GM23248 (cell line): Measurements from ENCODE around the gene TOP1. TPM values are rescaled to one million over a fixed set of nuclear protein-coding genes. Genes with fewer than 3 reads are reported as not detected.
A peak's percentile ranks its signal among the peaks of the same experiment; 100 is the strongest.

Experiments used
- DNase-seq: peaks from one replicate; pipeline ENCODE4 v3.0.0-alpha.2; 2015
- H2AFZ ChIP-seq: fragments of 200-600 bp; sonication (generic); 2 replicates; pipeline ENCODE4 v1.6.1; 2016; ENCODE audit warnings: antibody characterized with exemption
- H3F3A ChIP-seq: fragments of 200-600 bp; sonication (generic); 2 replicates; pipeline ENCODE4 v1.6.1; 2016; ENCODE audit warnings: mild to moderate bottlenecking, antibody characterized with exemption, mixed run types; ENCODE audit not compliant: insufficient read depth
- H3K27ac ChIP-seq: fragments of 200-600 bp; sonication (generic); 2 replicates; pipeline ENCODE4 v1.5.1; 2016; ENCODE audit warnings: mild to moderate bottlenecking
- H3K27me3 ChIP-seq: fragments of 200-600 bp; sonication (generic); replicated peaks from 2 replicates; pipeline ENCODE4 v1.6.1; 2016; ENCODE audit warnings: mild to moderate bottlenecking; ENCODE audit not compliant: insufficient read depth
- H3K36me3 ChIP-seq: fragments of 200-600 bp; sonication (generic); 2 replicates; pipeline ENCODE4 v1.6.1; 2016; ENCODE audit warnings: low read depth, mild to moderate bottlenecking
- H3K4me1 ChIP-seq: fragments of 200-600 bp; sonication (generic); 2 replicates; pipeline ENCODE4 v1.6.1; 2016; ENCODE audit warnings: mild to moderate bottlenecking; ENCODE audit not compliant: insufficient read depth
- H3K4me2 ChIP-seq: fragments of 200-600 bp; sonication (generic); one replicate; pipeline ENCODE4 v1.6.1; 2016; ENCODE audit warnings: mild to moderate bottlenecking; ENCODE audit not compliant: unreplicated experiment
- H3K4me3 ChIP-seq: fragments of 200-600 bp; sonication (generic); 2 replicates; pipeline ENCODE4 v1.5.1; 2016; ENCODE audit warnings: mild to moderate bottlenecking
- H3K79me2 ChIP-seq: fragments of 200-600 bp; sonication (generic); 2 replicates; pipeline ENCODE4 v1.6.1; 2016; ENCODE audit warnings: mild to moderate bottlenecking; ENCODE audit not compliant: insufficient read depth
- H3K9ac ChIP-seq: fragments of 200-600 bp; sonication (generic); 2 replicates; pipeline ENCODE4 v1.6.1; 2016; ENCODE audit warnings: mild to moderate bottlenecking
- H3K9me2 ChIP-seq: fragments of 200-600 bp; sonication (generic); 2 replicates; pipeline ENCODE4 v1.6.1; 2016; ENCODE audit warnings: mixed run types, mild to moderate bottlenecking, moderate library complexity; ENCODE audit not compliant: insufficient read depth
- H3K9me3 ChIP-seq: fragments of 200-600 bp; sonication (generic); one replicate; pipeline ENCODE4 v1.6.1; 2017; ENCODE audit warnings: low read depth
- H4K20me1 ChIP-seq: fragments of 200-600 bp; sonication (generic); 2 replicates; pipeline ENCODE4 v1.6.0; 2016; ENCODE audit not compliant: insufficient read depth
- EZH2 ChIP-seq: fragments of 200-600 bp; sonication (generic); IDR thresholded peaks from 2 replicates; pipeline ENCODE4 v1.6.1; 2018; ENCODE audit warnings: antibody characterized with exemption, mild to moderate bottlenecking; ENCODE audit not compliant: insufficient read depth, poor library complexity, severe bottlenecking
- EZH2phosphoT487 ChIP-seq: fragments of 200-600 bp; sonication (generic); IDR thresholded peaks from 2 replicates; pipeline ENCODE4 v1.6.1; 2018; ENCODE audit warnings: antibody characterized with exemption, moderate library complexity, mild to moderate bottlenecking, low read depth; ENCODE audit not compliant: insufficient read depth
- WGBS, 2 experiments: methylation state at CpG; one replicate each; pipeline ENCODE4 v1.1.6; 2015 to 2017; ENCODE audit warnings: low lambda C conversion rate in 2 of 2, low coverage in 1 of 2; ENCODE audit errors: missing lambda C conversion rate in 2 of 2; 5-methylcytosine and 5-hydroxymethylcytosine counted together
- in situ Hi-C: fragments of 300-500 bp; cut with MboI; formaldehyde crosslinking; loops from 2 replicates; pipeline ENCODE4 v1.15.0; 2020
- polyA plus RNA-seq: library from polyadenylated mRNA; unstranded; fragments of >200 nt; fragmentation: Nextera tagmentation; extraction: Ambion mirVana; gene quantifications from 2 replicates; pipeline ENCODE4 v1.2.1, GENCODE V29; 2016
- total RNA-seq: library from RNA; depleted of rRNA; stranded (reverse); fragments of >200 nt; shearing (Covaris generic); gene quantifications from 2 replicates; pipeline ENCODE4 v1.2.3, GENCODE V29; 2014

Gene TOP1
- total and polyA plus RNA-seq, 2 experiments from 2014 or later = 9.0 to 17.9 TPM

DNA sequence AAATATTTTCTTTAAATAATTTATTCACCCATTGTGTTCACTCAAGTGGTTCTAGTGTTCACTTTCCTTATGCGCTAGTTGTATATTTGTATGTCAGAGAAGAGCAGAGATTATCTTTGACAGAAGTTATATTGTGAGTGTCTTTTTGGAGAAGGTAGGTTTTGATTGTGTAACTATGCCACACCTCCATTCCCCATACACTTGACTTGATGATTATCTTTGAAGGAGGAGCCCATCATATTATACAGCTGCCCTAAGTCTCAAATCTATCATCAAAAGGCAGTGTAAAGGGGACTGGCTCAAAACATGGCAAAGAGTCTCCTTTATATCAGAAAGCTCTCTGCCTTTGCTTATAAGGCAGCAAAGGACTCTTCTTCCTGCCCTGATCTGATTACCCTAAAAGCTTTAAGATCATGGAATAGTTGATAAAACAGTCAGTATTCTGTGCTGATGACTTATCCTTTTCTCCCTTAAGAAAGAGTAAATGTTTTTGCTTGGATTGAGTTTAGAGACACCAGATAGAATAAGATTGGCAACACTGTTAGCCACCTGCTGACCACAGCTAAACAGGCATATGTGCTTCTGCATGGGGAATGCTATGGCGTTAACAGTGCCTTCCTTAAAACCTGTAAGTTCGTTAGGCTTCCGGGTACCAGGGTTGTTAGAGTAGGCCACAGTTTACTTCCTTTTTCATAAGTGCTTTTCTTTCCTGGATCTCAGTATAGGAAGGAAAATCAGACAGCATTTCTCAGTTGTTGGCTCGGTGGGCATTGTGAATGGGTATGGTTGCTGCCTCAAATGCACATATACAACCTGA, 22.6 kb downstream of the TOP1 start:
- in situ Hi-C loops = no loop called here
- Histone ChIP-seq H3K36me3 (no peaks in the 10 kb centered on the region), H4K20me1 (peaks cover 52% of the 10 kb centered on the region; the same call in 1 of the 2 replicates)

DNA sequence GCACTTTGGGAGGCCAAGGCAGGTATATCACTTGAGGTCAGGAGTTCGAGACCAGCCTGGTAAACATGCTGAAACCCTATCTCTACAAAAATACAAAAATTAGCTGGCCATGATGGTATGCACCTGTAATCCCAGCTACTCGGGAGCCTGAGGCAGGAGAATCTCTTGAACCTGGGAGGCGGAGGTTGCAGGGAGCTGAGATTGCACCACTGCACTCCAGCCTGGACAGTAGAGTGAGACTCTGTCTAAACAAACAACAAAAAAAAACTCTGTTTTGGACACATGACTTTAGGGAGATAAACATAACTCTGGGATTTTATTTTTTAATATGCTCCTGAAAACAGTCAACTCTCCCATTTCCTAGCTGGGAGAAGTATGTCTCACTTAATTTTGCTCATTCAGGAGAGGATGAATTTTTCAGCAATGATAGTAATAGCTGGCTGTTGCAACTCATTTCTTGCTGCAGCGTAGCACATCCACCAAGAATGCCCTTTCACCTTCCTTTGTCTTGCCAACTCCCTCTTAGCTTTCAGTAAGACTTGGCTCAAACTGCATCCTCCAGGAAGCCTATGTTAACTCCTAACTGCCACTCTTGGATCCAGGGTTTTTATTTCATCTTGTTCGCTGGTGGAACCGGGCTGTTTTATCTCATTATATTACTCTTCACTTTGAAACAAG, 24.3 kb downstream of the TOP1 start:
- Histone ChIP-seq H3K4me2 (peak overlapping the region; percentile 32), H3K79me2 (peaks cover 99% of the 10 kb centered on the region), H3K36me3 (no peaks in the 10 kb centered on the region), H3K9me3 (no peaks in the 10 kb centered on the region), H4K20me1 (peaks cover 46% of the 10 kb centered on the region; the same call in 1 of the 2 replicates), H3K27ac (peak overlapping the region; percentile 65), H3K9me2 (no peaks in the 10 kb centered on the region), H3K9ac (peak overlapping the region; percentile 15; the same call in 1 of the 2 replicates), H3F3A (peaks cover 43% of the 10 kb centered on the region), H3K4me1 (peaks cover 60% of the 10 kb centered on the region), H3K27me3 (no peaks in the 10 kb centered on the region), H2AFZ (no peak overlapping the region), H3K4me3 (no peak overlapping the region)
- in situ Hi-C loops = no loop called here
- no peak for TF ChIP-seq EZH2phosphoT487
- no peak for TF ChIP-seq EZH2
- peak; percentile 91 for DNase-seq
- WGBS, 2 experiments = 68 to 70% methylated on average over 6 of the region's 6 CpGs

More for the DNA sequence above, 22.6 kb downstream of the TOP1 start:
- H3K9ac ChIP-seq = no peak overlapping the region
- no peak overlapping the region for H2AFZ ChIP-seq
- no peaks in the 10 kb centered on the region for H3K27me3 ChIP-seq
- TF ChIP-seq EZH2phosphoT487 = no peak
- no peak for DNase-seq
- H3K4me3 ChIP-seq = no peak overlapping the region
- no peaks in the 10 kb centered on the region for H3K9me3 ChIP-seq
- 94 to 96% methylated on average over 5 of the region's 5 CpGs for WGBS, 2 experiments
- H3F3A ChIP-seq = peaks cover 52% of the 10 kb centered on the region
- H3K4me2 ChIP-seq = no peak overlapping the region
- H3K27ac ChIP-seq = no peak overlapping the region
- peaks cover 99% of the 10 kb centered on the region for H3K79me2 ChIP-seq
- H3K9me2 ChIP-seq = no peaks in the 10 kb centered on the region
- peaks cover 69% of the 10 kb centered on the region for H3K4me1 ChIP-seq

DNA sequence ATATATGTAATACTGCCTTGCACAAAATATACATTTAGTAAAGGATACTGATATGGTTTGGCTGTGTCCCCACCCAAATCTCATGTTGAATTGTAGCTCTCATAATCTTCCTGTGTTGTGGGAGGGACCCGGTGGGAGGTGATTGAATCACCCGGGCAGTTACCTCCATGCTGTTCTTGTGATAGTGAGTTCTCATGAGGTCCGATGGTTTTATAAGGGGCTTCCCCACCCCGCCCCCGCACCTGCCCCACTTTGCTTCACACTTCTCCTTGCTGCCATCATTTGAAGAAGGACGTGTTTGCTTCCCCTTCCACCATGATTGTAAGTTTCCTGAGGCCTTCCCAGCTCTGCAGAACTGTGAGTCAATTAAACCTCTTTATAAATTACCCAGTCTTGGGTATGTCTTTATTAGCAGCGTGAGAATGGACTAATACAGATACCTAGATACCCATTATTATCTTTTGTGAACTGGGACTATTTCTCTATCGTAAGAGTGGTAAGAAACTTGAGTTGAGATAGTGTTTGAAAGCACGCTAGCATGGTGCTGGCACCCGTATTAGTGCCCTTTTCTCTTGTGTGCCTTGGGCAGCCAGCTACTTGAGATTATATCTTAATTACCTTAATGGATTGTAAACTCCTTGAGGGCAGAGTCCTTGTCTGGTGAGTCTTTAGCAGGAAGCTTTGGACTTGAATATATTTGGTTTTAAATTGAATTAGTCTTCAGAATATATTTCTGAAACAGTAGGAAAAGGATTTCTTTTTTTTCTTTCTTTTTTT, 25.6 kb downstream of the TOP1 start:
- H3K4me1 ChIP-seq = peaks cover 58% of the 10 kb centered on the region
- H3K27me3 ChIP-seq = no peaks in the 10 kb centered on the region
- H3K9me2 ChIP-seq = no peaks in the 10 kb centered on the region
- H3K4me3 ChIP-seq = no peak overlapping the region
- no peak overlapping the region for H3K4me2 ChIP-seq
- H3K27ac ChIP-seq = no peak overlapping the region
- H2AFZ ChIP-seq = no peak overlapping the region
- TF ChIP-seq EZH2 (no peak), EZH2phosphoT487 (no peak)
- DNase-seq = no peak
- H3K36me3 ChIP-seq = no peaks in the 10 kb centered on the region
- H3F3A ChIP-seq = peaks cover 55% of the 10 kb centered on the region
- no peak overlapping the region for H3K9ac ChIP-seq
- peaks cover 93% of the 10 kb centered on the region for H3K79me2 ChIP-seq
- peaks cover 39% of the 10 kb centered on the region; the same call in 1 of the 2 replicates for H4K20me1 ChIP-seq
- in situ Hi-C loops = no loop called here
- 97% methylated on average over 10 of the region's 10 CpGs for WGBS, 2 experiments
- no peaks in the 10 kb centered on the region for H3K9me3 ChIP-seq

DNA sequence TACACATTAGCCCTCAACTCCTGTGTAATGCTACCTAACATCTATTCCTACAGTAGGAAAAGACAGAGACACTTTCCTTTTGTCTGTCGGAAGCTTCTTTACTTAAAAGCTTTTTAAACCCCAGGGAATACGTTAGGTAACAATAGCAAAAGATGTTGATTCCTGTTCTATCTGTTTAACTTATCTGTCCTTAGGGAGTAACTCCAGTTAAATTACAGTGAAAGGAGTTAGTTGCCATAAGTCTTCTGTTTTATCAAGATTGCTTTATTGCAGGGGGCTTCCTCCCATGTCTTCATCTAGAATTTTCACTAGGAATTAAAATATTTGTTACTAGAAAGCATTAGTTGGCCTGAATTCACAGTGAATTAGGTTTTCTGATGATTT, 26.2 kb downstream of the TOP1 start:
- Histone ChIP-seq H3K79me2 (peaks cover 93% of the 10 kb centered on the region), H3K4me2 (no peak overlapping the region), H3K9ac (no peak overlapping the region), H3K36me3 (no peaks in the 10 kb centered on the region), H3K27ac (no peak overlapping the region), H3K9me3 (no peaks in the 10 kb centered on the region), H3K27me3 (no peaks in the 10 kb centered on the region), H4K20me1 (peaks cover 35% of the 10 kb centered on the region; the same call in 1 of the 2 replicates), H3K9me2 (no peaks in the 10 kb centered on the region), H3K4me3 (no peak overlapping the region), H2AFZ (no peak overlapping the region), H3K4me1 (peaks cover 54% of the 10 kb centered on the region), H3F3A (peaks cover 55% of the 10 kb centered on the region)
- 80 to 86% methylated on average over 2 of the region's 2 CpGs for WGBS, 2 experiments
- no peak for DNase-seq
- TF ChIP-seq EZH2 (no peak), EZH2phosphoT487 (no peak)
- in situ Hi-C loops = no loop called here
